Sigmoid colon (tissue), 3 donors: ENCODE measurements around the gene PPIA.

ENCODE experiments used
- POLR2A ChIP-seq, 2 donors: fragments of 450-650 bp; IDR thresholded peaks; one replicate each; pipeline ENCODE4 v1.6.1; 2016; ENCODE audit warnings: antibody characterized with exemption in 2 of 2, mild to moderate bottlenecking in 2 of 2, moderate library complexity in 2 of 2
- TF ChIP-seq, protein P1 (sequence below), 4 experiments: fragments of 450-650 bp in 3 of 4; fragments of 200-600 bp in 1 of 4; IDR thresholded peaks; one replicate each; pipeline ENCODE4 v1.5.1; 2016 to 2019; ENCODE audit warnings: antibody characterized with exemption in 4 of 4, mild to moderate bottlenecking in 3 of 4, moderate library complexity in 2 of 4

GRCh38 chr7:44766416-44766801, 30.1 kb upstream of the PPIA start:
- TF ChIP-seq, protein P1, sequence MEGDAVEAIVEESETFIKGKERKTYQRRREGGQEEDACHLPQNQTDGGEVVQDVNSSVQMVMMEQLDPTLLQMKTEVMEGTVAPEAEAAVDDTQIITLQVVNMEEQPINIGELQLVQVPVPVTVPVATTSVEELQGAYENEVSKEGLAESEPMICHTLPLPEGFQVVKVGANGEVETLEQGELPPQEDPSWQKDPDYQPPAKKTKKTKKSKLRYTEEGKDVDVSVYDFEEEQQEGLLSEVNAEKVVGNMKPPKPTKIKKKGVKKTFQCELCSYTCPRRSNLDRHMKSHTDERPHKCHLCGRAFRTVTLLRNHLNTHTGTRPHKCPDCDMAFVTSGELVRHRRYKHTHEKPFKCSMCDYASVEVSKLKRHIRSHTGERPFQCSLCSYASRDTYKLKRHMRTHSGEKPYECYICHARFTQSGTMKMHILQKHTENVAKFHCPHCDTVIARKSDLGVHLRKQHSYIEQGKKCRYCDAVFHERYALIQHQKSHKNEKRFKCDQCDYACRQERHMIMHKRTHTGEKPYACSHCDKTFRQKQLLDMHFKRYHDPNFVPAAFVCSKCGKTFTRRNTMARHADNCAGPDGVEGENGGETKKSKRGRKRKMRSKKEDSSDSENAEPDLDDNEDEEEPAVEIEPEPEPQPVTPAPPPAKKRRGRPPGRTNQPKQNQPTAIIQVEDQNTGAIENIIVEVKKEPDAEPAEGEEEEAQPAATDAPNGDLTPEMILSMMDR (IDR thresholded peaks at IDR 0.05), result no peak
- TF ChIP-seq POLR2A (IDR thresholded peaks at IDR 0.05), result no peak
